Neutrophil (primary cell): ENCODE measurements around the gene GRSF1.
"Not testable (repeated sequence)": the region's sequence is repeated elsewhere in the genome, so short reads cannot be mapped to it uniquely, and the experiment has no call there.

Source experiments
- H3K27ac ChIP-seq: fragments of 200-600 bp; sonication (generic); 2 replicates; pipeline ENCODE4 v1.5.1; 2016; ENCODE audit warnings: mild to moderate bottlenecking, moderate library complexity
- H3K27me3 ChIP-seq: fragments of 200-600 bp; sonication (generic); 2 replicates; pipeline ENCODE4 v1.6.0; 2016; ENCODE audit warnings: mild to moderate bottlenecking
- H3K36me3 ChIP-seq: fragments of 200-600 bp; sonication (generic); 2 replicates; pipeline ENCODE4 v1.5.1; 2017
- H3K4me1 ChIP-seq, 2 experiments: fragments of 200-600 bp in 1 of 2; sonication (generic) in 1 of 2; 1 replicate in 1 of 2; 2 replicates in 1 of 2; pipeline versions ENCODE4 v1.5.1 to v1.6.1; 2013 to 2016; ENCODE audit warnings: low read depth in 1 of 2, low read length in 1 of 2, mild to moderate bottlenecking in 1 of 2, moderate library complexity in 1 of 2; ENCODE audit not compliant: control insufficient read depth in 1 of 2, insufficient read depth in 1 of 2
- H3K4me3 ChIP-seq, 2 experiments: fragments of 200-600 bp in 1 of 2; sonication (generic) in 1 of 2; 1 replicate in 1 of 2; 2 replicates in 1 of 2; pipeline ENCODE4 v1.5.1; 2013 to 2016; ENCODE audit warnings: low read depth in 1 of 2, low read length in 1 of 2, mild to moderate bottlenecking in 1 of 2, moderate library complexity in 1 of 2
- H3K9me3 ChIP-seq: fragments of 200-600 bp; sonication (generic); 2 replicates; pipeline ENCODE4 v1.5.1; 2016
- TF ChIP-seq, protein P1 (sequence below): fragments of 200-600 bp; sonication (generic); IDR thresholded peaks from 2 replicates; pipeline ENCODE4 v1.5.1; 2016; ENCODE audit warnings: antibody characterized with exemption

GRSF1 gene

DNA sequence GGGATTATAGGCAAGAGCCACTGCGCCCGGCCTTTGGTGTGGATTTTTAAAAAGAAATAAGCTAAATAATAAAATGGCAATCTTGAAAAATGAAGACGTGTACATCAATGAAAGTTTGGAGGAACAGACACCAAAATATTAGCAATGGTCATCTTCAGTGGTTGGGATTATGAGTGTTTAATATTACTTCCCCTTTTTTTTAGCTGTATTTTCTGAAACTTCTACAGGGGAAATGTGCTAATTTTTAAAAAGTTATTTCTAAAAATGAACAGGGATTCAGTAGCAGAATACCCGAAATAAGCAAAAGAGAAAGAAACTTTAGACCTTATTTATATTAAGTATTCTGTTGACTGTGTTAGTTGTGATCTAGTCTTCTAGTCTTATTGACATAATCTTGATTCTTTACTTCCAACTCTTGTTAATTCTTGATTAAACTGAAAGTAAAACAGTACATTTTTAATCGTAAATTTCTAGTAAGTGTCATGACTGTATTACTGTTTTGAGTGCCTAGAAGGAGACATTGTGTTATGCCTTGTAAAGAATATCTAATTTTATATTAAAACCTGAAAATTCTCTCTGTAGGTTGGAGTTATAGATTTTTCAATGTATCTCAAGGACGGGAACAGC lies 66.6 kb downstream of the GRSF1 start:
- H3K4me3 ChIP-seq = no peak overlapping the region
- no peaks in the 10 kb centered on the region for H3K27me3 ChIP-seq
- no peaks in the 10 kb centered on the region for H3K36me3 ChIP-seq
- H3K27ac ChIP-seq = no peak overlapping the region
- TF ChIP-seq, protein P1, sequence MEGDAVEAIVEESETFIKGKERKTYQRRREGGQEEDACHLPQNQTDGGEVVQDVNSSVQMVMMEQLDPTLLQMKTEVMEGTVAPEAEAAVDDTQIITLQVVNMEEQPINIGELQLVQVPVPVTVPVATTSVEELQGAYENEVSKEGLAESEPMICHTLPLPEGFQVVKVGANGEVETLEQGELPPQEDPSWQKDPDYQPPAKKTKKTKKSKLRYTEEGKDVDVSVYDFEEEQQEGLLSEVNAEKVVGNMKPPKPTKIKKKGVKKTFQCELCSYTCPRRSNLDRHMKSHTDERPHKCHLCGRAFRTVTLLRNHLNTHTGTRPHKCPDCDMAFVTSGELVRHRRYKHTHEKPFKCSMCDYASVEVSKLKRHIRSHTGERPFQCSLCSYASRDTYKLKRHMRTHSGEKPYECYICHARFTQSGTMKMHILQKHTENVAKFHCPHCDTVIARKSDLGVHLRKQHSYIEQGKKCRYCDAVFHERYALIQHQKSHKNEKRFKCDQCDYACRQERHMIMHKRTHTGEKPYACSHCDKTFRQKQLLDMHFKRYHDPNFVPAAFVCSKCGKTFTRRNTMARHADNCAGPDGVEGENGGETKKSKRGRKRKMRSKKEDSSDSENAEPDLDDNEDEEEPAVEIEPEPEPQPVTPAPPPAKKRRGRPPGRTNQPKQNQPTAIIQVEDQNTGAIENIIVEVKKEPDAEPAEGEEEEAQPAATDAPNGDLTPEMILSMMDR = no peak
- no peaks in the 10 kb centered on the region for H3K9me3 ChIP-seq
- peaks cover 0 to 3% of the 10 kb centered on the region in 2 experiments for H3K4me1 ChIP-seq

- not testable (repeated sequence) for H3K27me3 ChIP-seq, H3K27ac ChIP-seq, H3K9me3 ChIP-seq, H3K4me3 ChIP-seq, H3K36me3 ChIP-seq, H3K4me1 ChIP-seq
These were observed 70.3 kb downstream of the GRSF1 start for GRCh38 chr4:70769396-70769795.

DNA sequence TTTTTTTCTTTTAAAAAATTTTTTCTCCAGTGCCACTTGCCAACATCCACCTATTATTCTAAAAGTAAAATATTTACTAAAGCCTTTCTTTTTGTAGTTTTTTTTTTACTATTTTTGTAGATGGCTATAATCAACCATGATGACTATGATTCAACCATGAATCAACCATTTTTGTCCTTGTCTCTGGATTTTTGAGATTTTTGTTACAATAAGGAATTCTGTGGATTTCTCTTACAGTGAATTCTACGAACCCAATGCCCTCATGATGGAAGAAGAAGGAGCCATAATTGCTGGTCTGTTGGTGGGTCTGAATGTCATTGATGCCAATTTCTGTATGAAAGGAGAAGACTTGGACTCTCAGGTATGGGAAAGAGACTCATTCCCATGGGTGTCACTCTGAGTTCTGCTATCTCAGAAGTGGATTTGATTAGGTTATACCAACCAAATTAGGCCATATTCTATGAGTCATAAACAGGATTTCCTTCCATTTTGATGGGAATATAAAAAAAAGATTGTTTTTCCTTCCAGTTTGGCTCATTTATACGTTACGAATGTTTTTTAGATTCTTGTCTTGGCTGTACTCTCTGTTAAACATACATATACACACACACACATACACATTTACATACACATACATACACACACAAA lies 71.3 kb downstream of the GRSF1 start:
- H3K27ac ChIP-seq = no peak overlapping the region
- H3K4me1 ChIP-seq = peaks cover 0 to 3% of the 10 kb centered on the region in 2 experiments
- no peaks in the 10 kb centered on the region for H3K9me3 ChIP-seq
- H3K4me3 ChIP-seq = no peak overlapping the region
- TF ChIP-seq, protein P1 = no peak
- H3K27me3 ChIP-seq = no peaks in the 10 kb centered on the region
- no peaks in the 10 kb centered on the region for H3K36me3 ChIP-seq
